Progenitor cell of endocrine pancreas (in vitro differentiated cells): Measurements from ENCODE around the gene ANGEL1. TPM values are rescaled to one million over a fixed set of nuclear protein-coding genes. Genes with fewer than 3 reads are reported as not detected.

Experiments used
- DNase-seq: peaks from one replicate; pipeline ENCODE4 v3.0.0; 2021; ENCODE audit warnings: low spot score; ENCODE audit not compliant: unreplicated experiment
- H3K27ac Mint-ChIP-seq: 2 replicates; pipeline ENCODE4 v1.8.0; 2021; ENCODE audit warnings: mild to moderate bottlenecking, moderate library complexity, mixed read lengths
- H3K27me3 Mint-ChIP-seq: 2 replicates; pipeline ENCODE4 v1.8.0; 2021; ENCODE audit warnings: mixed read lengths
- H3K36me3 Mint-ChIP-seq: 2 replicates; pipeline ENCODE4 v1.8.0; 2022; ENCODE audit warnings: mixed read lengths; ENCODE audit not compliant: insufficient read depth
- H3K4me1 Mint-ChIP-seq: 2 replicates; pipeline ENCODE4 v1.8.0; 2021; ENCODE audit warnings: low read depth, mixed read lengths
- H3K4me3 Mint-ChIP-seq: 2 replicates; pipeline ENCODE4 v1.8.0; 2021; ENCODE audit warnings: low read depth, mild to moderate bottlenecking, moderate library complexity, mixed read lengths
- H3K9me3 Mint-ChIP-seq: 2 replicates; pipeline ENCODE4 v1.8.0; 2021; ENCODE audit warnings: low read depth, mixed read lengths
- total RNA-seq: library from RNA; stranded (reverse); gene quantifications from 2 replicates; pipeline ENCODE4 v1.2.1, GENCODE V29; 2021
- TF ChIP-seq, protein P1 (sequence below): fragments of 200-600 bp; sonication (generic); IDR thresholded peaks from one replicate; pipeline ENCODE4 v1.5.0; 2021; ENCODE audit warnings: antibody characterized with exemption, mild to moderate bottlenecking; ENCODE audit not compliant: unreplicated experiment

ANGEL1 gene
- total RNA-seq, 1 donor from 2014 or later, result 129 TPM

DNA sequence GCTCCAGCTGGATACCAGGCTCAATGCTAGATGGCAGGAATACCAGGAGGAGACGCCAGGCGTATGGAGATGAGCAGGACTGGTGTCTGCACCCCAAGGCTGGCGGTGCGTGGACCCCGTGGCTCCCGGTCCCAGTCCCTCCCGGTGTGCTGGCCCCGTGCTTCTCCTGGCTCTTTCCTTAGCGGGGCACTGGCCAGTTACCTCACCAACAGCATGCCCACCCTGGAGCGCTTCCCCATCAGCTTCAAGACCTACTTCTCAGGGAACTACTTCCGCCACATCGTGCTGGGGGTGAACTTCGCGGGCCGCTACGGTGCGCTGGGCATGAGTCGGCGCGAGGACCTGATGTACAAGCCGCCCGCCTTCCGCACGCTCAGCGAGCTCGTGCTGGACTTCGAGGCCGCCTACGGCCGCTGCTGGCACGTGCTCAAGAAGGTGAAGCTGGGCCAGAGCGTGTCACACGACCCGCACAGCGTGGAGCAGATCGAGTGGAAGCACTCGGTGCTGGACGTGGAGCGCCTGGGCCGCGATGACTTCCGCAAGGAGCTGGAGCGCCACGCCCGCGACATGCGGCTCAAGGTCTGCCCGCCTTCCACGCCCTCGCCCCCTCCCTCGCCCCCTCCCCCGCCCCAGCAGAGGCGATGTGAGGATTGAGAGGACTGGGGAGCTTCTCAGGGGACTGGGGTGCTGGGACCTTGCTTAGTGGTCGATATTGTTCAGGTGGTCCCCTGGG, 36.8 kb downstream of the ANGEL1 start:
- Mint-ChIP-seq H3K4me3 (no peak overlapping the region), H3K27ac (no peak overlapping the region), H3K4me1 (peaks cover 13% of the 10 kb centered on the region), H3K27me3 (no peaks in the 10 kb centered on the region), H3K36me3 (peaks cover 16% of the 10 kb centered on the region), H3K9me3 (no peaks in the 10 kb centered on the region)
- TF ChIP-seq, protein P1, sequence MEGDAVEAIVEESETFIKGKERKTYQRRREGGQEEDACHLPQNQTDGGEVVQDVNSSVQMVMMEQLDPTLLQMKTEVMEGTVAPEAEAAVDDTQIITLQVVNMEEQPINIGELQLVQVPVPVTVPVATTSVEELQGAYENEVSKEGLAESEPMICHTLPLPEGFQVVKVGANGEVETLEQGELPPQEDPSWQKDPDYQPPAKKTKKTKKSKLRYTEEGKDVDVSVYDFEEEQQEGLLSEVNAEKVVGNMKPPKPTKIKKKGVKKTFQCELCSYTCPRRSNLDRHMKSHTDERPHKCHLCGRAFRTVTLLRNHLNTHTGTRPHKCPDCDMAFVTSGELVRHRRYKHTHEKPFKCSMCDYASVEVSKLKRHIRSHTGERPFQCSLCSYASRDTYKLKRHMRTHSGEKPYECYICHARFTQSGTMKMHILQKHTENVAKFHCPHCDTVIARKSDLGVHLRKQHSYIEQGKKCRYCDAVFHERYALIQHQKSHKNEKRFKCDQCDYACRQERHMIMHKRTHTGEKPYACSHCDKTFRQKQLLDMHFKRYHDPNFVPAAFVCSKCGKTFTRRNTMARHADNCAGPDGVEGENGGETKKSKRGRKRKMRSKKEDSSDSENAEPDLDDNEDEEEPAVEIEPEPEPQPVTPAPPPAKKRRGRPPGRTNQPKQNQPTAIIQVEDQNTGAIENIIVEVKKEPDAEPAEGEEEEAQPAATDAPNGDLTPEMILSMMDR, result no peak
- no peak for DNase-seq

DNA sequence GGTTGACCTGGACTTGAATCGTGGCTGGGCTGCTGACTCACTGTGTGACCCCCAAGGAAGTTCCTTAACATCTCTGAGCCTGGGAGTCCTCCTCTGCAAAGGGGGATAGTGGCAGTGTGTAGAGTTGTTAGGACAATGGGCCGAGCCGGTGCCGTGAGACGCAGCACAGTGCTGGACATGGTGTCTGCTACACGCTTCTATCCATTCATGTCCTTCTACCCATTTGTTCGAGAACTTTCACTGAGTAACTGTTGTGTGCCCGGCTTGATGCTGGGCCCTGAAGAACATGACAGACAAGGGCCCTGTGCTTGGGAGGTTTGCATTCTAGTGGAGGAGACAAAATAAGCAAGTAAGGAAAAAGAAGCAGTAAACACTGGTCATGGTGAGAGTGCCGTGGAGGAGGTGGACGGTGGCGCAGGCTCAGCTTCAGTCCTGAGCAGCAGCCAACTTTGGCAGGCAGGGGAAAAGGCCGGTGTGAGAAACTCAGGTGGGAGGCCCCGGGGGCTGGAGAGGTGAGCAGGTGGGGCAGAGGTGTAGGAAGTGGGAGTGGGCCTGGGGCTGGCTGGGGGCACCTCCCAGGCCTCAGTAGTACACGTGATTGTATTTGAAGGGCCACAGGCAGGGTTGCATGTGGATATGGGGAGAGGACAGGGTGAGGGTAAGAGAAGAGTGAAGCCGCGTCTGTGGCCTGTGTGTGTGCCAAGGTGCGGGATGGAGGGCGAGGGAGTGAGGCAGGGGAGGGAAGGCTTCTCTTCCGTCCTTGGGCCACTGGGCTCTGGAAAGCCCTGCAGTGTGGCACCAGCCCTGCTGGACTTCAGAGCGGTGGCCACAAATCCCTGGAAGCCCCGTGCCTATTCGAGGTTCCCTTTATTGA, 37.6 kb downstream of the ANGEL1 start:
- no peak for DNase-seq
- H3K4me1 Mint-ChIP-seq, result peaks cover 13% of the 10 kb centered on the region
- no peak overlapping the region for H3K4me3 Mint-ChIP-seq
- peaks cover 11% of the 10 kb centered on the region for H3K36me3 Mint-ChIP-seq
- no peaks in the 10 kb centered on the region for H3K27me3 Mint-ChIP-seq
- H3K27ac Mint-ChIP-seq, result no peak overlapping the region
- no peaks in the 10 kb centered on the region for H3K9me3 Mint-ChIP-seq
- TF ChIP-seq, protein P1, result no peak

DNA sequence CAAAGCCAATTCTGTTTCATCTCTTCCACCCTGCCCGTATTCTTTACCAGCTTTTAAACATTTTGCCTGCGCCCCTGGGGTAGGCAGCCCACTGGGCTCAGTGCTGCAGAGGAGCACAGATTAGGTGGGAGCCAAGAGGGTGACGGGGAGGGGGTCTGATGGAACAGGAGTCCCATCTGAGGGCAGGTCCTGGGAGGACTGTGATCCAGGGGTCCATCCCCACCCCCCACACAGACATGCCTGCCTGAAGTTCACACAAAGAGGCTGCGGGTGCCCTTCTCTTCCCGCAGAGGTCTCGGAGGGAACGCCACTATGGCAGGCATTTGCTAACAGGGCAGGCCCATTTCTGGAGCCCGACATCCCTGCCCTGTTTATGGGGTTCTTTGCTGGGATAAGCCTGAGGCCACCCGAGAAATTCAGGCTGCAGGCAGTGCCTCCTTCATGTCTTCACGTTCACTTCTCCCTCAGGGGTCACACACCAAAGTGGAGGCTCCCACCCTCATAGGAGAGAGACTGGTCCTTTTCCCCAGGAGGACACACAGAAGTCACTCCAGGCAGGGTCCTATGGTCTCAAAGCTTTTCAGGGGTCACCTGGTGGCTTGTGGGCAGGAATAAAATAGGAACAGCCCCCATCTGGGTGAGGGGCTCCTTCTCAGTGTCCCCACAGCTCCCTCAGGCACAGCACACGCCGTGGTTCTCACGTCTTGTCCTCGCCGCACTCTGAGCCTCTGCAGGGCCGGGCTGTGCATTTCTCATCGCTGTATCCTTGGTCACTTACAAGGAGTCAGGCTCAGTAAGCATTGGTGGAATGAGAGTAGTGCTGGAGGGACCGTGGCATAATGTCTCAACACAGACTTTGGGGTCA, 38.5 kb downstream of the ANGEL1 start:
- TF ChIP-seq, protein P1, result no peak
- H3K9me3 Mint-ChIP-seq, result no peaks in the 10 kb centered on the region
- no peak overlapping the region for H3K4me3 Mint-ChIP-seq
- peak overlapping the region; percentile 46 for H3K27ac Mint-ChIP-seq
- DNase-seq, result no peak
- H3K4me1 Mint-ChIP-seq, result peaks cover 13% of the 10 kb centered on the region
- H3K27me3 Mint-ChIP-seq, result no peaks in the 10 kb centered on the region
- peaks cover 11% of the 10 kb centered on the region for H3K36me3 Mint-ChIP-seq

DNA sequence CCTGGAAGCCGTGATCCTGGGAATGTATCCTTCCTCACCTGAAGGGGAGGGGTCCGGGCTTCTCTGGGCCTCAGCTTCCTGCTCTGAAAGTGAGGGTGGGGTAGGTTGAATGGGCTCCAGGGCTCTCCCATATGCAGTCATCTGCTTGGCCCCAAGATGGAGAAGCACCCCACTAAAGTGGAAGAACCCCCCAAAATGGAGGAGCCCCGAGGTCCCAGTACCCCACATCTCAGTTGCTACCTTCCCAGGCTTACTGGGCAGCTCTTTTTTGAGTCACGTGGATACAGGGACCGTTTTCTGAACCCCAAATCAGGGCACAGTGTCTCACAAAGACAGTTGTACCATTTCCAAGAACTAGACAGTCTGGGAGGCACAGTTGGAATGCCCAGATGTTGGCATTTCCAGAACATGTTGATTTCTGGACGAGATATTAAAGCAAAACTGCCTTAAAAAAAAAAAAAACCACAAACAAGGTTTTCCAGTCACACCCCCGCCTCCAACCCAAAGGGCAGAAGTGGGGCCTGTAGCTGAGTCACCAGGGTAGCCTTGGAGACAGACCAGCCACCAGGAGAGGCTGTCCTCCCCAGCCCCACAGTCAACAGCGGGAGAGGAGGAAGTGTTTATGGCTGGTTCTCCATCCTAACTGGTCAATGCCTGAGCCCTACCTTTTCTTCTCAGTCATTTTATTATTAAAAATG, 39.3 kb downstream of the ANGEL1 start:
- H3K27me3 Mint-ChIP-seq, result no peaks in the 10 kb centered on the region
- TF ChIP-seq, protein P1, result no peak
- H3K36me3 Mint-ChIP-seq, result peaks cover 10% of the 10 kb centered on the region
- H3K4me3 Mint-ChIP-seq, result no peak overlapping the region
- H3K27ac Mint-ChIP-seq, result peak overlapping the region; percentile 49
- no peaks in the 10 kb centered on the region for H3K9me3 Mint-ChIP-seq
- peaks cover 13% of the 10 kb centered on the region for H3K4me1 Mint-ChIP-seq
- DNase-seq, result no peak
